IPS-18c (cell line): ENCODE results near the gene FBXW5.

Experiments
- H3K4me3 ChIP-seq: 2 replicates; pipeline ENCODE4 v1.7.0; 2013; ENCODE audit warnings: low read depth, mild to moderate bottlenecking, low read length, moderate library complexity; ENCODE audit not compliant: insufficient read depth
- H3K9me3 ChIP-seq: one replicate; pipeline ENCODE4 v1.6.1; 2013; ENCODE audit warnings: mild to moderate bottlenecking, low read length, moderate library complexity; ENCODE audit not compliant: control insufficient read depth, insufficient read depth

The FBXW5 gene, protein sequence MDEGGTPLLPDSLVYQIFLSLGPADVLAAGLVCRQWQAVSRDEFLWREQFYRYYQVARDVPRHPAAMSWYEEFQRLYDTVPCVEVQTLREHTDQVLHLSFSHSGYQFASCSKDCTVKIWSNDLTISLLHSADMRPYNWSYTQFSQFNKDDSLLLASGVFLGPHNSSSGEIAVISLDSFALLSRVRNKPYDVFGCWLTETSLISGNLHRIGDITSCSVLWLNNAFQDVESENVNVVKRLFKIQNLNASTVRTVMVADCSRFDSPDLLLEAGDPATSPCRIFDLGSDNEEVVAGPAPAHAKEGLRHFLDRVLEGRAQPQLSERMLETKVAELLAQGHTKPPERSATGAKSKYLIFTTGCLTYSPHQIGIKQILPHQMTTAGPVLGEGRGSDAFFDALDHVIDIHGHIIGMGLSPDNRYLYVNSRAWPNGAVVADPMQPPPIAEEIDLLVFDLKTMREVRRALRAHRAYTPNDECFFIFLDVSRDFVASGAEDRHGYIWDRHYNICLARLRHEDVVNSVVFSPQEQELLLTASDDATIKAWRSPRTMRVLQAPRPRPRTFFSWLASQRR

DNA sequence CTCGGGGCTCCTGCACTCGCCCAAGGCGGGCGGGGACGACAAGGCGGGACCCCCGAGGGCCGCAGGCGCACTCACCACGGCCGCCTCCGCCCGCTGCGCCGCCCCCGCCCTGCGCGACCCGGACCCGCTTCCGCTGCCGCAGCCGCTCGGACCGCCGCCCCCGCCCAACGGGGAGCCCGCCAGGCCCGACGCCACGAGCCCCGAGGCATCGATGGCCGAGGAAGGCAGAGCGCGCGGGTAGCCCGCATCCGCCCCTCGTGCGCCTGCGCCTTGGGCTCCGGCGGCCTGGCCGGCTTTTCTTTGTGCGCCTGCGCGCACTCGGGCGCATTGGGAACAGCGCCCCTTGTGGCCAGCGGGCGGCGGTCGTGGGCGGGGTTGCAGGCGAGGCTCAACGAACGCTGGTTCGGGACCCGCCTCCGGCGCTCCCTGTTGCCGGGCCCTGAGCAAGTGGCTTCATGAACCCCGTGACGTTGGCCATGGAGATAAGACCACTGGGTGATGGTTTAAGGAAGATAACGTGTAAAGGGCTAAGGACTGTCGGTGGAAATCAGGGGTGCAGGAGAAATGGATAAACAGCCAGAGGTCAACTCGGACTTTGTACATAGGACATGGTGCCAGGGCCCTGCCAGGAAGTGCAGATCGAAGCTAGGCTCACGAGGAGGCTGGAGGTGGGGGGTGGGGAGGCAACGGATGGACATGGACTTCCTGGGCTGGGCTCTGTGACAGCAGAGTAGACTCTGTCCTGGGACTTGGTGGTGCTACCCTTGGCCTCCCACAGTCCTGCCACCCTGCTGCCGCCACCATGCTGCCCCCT lies at the start of gene FBXW5, which contains the start of gene C8G:
Gene FBXW5 (minus strand): TSS at position 220 of the 814 bp plus-strand sequence. CDS start 655 bp downstream, outside the sequence.
Gene C8G (plus strand): TSS at position 725 of the 814 bp plus-strand sequence. CDS start 78 bp downstream, at position 803.
- peak within 1 kb of the TSS; percentile 80 for H3K4me3 ChIP-seq
- H3K9me3 ChIP-seq = peaks cover 2% of the 10 kb centered on the region

- peak overlapping the region; percentile 89 for H3K4me3 ChIP-seq
- no peaks in the 10 kb centered on the region for H3K9me3 ChIP-seq
Observed at GRCh38 chr9:136992819-136993369, 48.4 kb upstream of the FBXW5 start.

DNA sequence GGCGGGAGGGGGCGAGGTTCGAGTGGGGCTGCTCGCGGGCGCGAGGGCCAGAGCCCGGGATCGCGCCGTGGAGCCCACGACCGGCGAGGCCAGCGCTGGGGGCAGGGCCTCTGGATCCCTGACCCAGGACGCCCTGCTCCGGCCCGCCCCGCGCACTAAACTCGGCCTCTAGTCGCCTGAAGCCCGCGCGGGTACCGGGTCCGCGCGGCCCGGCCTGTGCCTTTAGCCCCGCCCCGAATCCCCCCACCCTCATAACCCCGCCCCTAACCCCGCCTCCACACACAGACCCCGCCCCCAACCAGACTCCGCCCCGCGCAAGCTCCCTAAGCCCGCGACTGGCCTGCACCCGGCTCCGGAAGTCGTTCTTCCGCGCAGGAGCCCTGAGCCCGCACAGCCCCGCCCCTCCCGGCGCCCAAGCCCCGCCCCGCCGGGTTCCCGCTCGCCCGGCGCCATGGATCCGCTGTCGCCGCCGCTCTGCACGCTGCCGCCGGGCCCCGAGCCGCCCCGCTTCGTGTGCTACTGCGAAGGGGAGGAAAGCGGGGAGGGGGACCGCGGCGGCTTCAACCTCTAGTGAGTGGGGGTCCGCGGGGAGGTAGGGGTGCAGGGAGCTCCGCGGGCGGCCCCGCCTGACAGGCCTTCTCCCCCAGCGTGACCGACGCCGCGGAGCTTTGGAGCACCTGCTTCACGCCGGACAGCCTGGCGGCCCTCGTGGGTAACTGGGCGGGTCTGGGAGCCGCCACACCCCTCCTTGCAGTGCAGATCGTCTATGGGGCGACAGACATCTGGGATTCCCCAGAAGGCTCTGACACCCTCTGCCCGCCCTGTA lies 47.7 kb upstream of the FBXW5 start, which contains the start of gene PAXX:
Gene PAXX (plus strand): TSS at position 430 of the 826 bp plus-strand sequence. CDS start 22 bp downstream, at position 452.
- H3K9me3 ChIP-seq = no peaks in the 10 kb centered on the region
- peak within 1 kb of the TSS; percentile 89 for H3K4me3 ChIP-seq

DNA sequence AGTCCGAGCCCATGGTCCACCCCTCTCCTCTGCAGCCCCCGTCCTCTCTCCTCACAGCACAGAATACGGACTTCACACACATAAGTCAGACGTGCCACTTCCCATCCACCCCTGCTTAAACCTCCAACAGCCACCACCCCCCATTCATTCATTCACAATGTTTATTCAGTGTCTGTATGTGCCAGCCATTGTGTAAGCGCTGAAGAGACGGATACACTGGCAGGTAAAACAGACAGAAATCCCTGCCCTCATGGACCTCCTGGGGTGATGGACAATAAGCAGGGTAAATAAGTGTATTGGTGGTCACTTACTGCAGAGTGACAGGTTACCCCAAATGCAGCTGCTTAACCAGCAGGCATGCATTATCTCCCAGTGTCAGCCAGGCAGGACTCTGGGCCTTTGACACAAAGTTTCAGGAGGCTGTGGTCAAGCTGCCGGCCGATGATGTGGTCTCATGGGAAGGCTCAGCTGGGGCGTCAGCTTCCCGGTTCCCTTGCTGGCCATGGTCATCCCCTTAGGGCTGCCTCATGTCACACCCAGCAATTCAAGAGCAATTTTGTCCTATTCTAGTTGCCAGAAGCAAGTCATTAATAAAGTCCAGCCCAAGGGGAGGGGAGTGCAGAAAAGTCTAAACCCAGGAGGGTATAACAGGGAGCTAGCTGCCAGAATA lies 45.8 kb upstream of the FBXW5 start:
- Histone ChIP-seq H3K9me3 (no peaks in the 10 kb centered on the region), H3K4me3 (no peak overlapping the region)

DNA sequence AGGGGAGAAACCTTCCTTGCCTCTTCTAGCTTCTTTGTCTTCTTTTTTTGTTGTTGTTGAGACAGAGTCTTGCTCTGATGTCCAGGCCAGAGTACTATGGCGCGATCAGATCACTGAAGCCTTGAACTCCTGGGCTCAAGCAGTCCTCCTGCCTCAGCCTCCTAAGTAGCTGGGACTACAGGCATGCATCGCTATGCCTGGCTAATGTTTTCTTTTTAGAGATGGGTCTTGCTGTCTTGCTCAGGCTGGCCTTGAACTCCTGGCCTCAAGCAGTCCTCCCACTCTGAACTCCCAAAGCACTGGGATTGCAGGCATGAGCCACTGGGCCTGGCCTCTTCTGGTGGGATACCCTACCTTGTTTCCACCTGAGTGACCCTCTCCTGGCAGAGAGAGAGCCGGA lies 44.3 kb upstream of the FBXW5 start:
- no peak overlapping the region for H3K4me3 ChIP-seq
- no peaks in the 10 kb centered on the region for H3K9me3 ChIP-seq

DNA sequence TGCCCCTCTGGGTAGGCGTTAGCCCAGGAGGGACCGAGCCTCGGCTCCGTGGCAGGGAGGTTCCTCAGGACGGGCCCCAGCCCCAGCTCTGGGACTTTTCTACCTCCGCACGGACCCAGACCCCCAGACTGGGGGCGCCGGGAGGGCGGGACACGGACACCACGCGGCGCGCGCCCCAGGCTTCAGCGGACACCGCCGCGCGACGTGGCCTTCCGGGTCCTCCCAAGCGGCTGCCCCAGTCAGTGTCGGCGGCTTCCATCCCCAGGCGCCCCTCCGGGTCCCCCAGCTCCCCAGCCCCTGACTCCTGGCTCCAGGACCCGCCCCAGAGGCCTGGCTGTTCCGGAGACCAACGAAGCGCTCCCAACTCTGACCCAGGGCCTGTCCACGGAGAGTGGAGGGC lies 41.3 kb upstream of the FBXW5 start:
- Histone ChIP-seq H3K4me3 (no peak overlapping the region), H3K9me3 (no peaks in the 10 kb centered on the region)

- H3K4me3 ChIP-seq = no peak overlapping the region
- H3K9me3 ChIP-seq = no peaks in the 10 kb centered on the region
Observed at GRCh38 chr9:136985027-136985602, 40.6 kb upstream of the FBXW5 start.

- Histone ChIP-seq H3K4me3 (no peak overlapping the region), H3K9me3 (no peaks in the 10 kb centered on the region)
Observed at GRCh38 chr9:136984464-136985026, 40.0 kb upstream of the FBXW5 start.

GRCh38 chr9:136983656-136984314 lies 39.2 kb upstream of the FBXW5 start:
- Histone ChIP-seq H3K4me3 (no peak overlapping the region), H3K9me3 (no peaks in the 10 kb centered on the region)

GRCh38 chr9:136983167-136983566 lies 38.6 kb upstream of the FBXW5 start:
- no peak overlapping the region for H3K4me3 ChIP-seq
- no peaks in the 10 kb centered on the region for H3K9me3 ChIP-seq

GRCh38 chr9:136982232-136983051 lies 37.9 kb upstream of the FBXW5 start, which contains the start of gene LCNL1:
Gene LCNL1, plus strand, starts transcription at chr9:136982993. Its CDS starts 594 bp downstream, at chr9:136983587.
- Histone ChIP-seq H3K4me3 (no peak within 1 kb of the TSS), H3K9me3 (no peaks in the 10 kb centered on the region)

DNA sequence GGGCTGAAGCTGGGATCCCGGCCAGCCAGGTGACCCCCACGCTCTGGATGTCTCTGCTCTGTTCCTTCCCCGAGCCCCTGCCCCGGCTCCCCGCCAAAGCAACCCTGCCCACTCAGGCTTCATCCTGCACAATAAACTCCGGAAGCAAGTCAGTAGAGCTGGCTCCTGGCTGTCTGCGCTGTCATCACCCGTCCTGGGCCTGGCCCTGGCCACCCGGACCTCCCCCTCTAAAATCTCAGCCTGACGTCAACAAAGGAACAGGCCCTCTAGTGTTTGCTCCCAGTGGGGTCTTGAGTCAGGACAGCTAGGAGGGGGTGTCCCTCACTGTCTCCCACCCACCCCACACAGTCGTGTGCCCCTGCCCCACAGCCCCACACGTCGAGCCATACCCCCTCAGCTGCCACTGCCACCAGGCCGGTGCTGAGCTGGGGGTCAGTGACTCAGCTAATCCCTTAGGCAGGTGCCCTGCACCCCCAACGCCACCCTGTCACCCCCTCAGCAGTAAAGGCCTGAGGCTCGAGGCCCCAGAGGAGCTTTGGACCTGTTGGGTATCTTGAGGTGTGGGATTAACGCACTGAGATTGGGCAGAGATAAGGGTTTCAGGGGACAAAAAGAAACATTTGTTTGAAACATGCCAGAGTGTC lies 37.2 kb upstream of the FBXW5 start:
- Histone ChIP-seq H3K4me3 (no peak overlapping the region), H3K9me3 (no peaks in the 10 kb centered on the region)

DNA sequence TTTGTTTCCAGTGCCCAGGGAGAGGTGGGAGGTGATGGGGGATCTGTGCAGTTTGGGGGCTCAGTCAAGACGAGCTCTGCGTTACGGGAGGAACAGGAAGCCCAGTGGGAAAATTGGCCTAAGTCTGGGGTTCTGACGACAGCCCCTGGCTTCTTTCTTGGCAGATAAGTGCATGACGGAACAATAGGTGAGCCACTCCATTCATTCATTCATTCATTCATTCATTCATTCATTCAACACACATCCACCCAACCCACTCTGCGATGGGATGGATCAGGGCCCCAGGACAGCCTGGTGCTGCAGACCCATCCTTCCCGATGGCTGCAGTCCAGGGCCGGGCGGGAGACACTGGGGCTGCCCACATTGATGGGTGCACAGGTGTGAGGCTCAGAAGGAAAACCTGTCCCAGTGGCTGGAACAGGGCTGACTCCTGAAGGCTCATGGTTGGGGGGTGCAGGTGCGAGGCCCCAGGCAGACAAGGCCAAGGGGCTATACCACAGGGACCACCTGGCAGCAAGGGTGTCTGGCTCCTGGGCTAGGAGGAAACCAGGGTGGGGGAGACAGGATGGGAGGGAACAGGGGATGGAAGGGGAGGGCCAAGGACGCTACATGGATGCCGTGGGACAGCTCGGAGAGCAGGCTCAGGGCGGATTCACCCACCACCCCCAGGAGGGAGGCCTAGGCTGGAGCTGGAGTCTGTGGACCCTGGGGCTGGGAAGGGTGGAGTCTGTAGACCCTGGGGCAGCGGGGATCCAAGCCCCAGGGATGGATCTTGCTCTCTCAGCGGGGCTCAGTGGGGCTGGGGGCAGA lies 36.3 kb upstream of the FBXW5 start:
- Histone ChIP-seq H3K9me3 (no peaks in the 10 kb centered on the region), H3K4me3 (no peak overlapping the region)
